Thoracic aorta (tissue), 2 donors: ENCODE measurements around the gene ARHGEF26. TPM values are rescaled to one million over a fixed set of nuclear protein-coding genes. Genes with fewer than 3 reads are reported as not detected.

Source experiments
- ATAC-seq: fragments of 150-250 bp; one replicate; pipeline ENCODE4 v1.8.0; 2017; ENCODE audit warnings: low read depth; ENCODE audit not compliant: insufficient number of reproducible peaks, low FRiP score
- DNase-seq: peaks from one replicate; pipeline ENCODE4 v3.0.0-alpha.2; 2020; ENCODE audit warnings: low spot score
- H3K27ac ChIP-seq, 2 donors: fragments of 200-600 bp; sonication (generic); 1 replicate in 1 of 2; 2 replicates in 1 of 2; pipeline ENCODE4 v1.5.1; 2016; ENCODE audit warnings: mild to moderate bottlenecking in 2 of 2, moderate library complexity in 2 of 2
- H3K27me3 ChIP-seq: fragments of 200-600 bp; sonication (generic); replicated peaks from 2 replicates; pipeline ENCODE4 v1.6.0; 2016; ENCODE audit warnings: mild to moderate bottlenecking; ENCODE audit not compliant: insufficient read depth
- H3K36me3 ChIP-seq: fragments of 200-600 bp; sonication (generic); one replicate; pipeline ENCODE4 v1.5.1; 2016
- H3K4me1 ChIP-seq, 2 donors: fragments of 200-600 bp; sonication (generic); 1 replicate in 1 of 2; 2 replicates in 1 of 2; pipeline versions ENCODE4 v1.5.1 to v1.6.0; 2016; ENCODE audit warnings: low read depth in 2 of 2, mild to moderate bottlenecking in 1 of 2; ENCODE audit not compliant: control insufficient read depth in 1 of 2
- H3K4me3 ChIP-seq: fragments of 200-600 bp; sonication (generic); 2 replicates; pipeline ENCODE4 v1.5.1; 2016; ENCODE audit warnings: mild to moderate bottlenecking
- H3K9me3 ChIP-seq: fragments of 200-600 bp; sonication (generic); 2 replicates; pipeline ENCODE4 v1.5.1; 2016
- CTCF ChIP-seq: fragments of 200-600 bp; sonication (generic); IDR thresholded peaks from one replicate; pipeline ENCODE4 v1.5.1; 2019; ENCODE audit warnings: antibody characterized with exemption
- total RNA-seq, 2 donors: library from RNA; depleted of rRNA; stranded (reverse); fragments of >200 nt; gene quantifications; one replicate each; pipeline versions ENCODE4 v1.1.0 to v1.2.3, GENCODE V29; 2016

The ARHGEF26 gene
- total RNA-seq, 2 donors from 2014 or later: 88.0 to 96.4 TPM

DNA sequence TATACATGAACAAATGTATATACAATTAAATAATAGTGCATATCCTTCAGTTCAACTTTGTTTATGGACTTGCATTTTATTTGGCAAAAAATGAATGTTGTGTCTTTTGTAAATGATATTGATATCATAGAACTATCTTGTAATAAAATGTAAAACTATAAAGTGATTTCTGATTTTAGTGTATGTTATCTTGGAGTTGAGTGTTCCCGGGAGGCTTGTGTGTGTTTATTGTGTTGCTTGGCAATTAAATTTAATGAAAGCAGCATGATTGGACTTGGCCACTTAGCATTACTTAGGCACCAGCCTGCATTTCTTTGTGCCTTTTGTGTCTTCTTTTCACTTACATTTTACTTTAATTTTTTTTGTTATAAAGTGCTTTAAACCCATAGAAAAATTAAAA is 10.6 kb downstream of the ARHGEF26 start:
- Histone ChIP-seq H3K27me3 (no peaks in the 10 kb centered on the region), H3K9me3 (no peaks in the 10 kb centered on the region), H3K27ac (no peak overlapping the region), H3K4me1 (peaks cover 9 to 23% of the 10 kb centered on the region in 2 donors), H3K4me3 (no peak overlapping the region), H3K36me3 (no peaks in the 10 kb centered on the region)
- DNase-seq (no peak), ATAC-seq (no peak)
- TF ChIP-seq CTCF: no peak

- Histone ChIP-seq H3K4me1 (peaks cover 9 to 17% of the 10 kb centered on the region in 2 donors), H3K27ac (no peak overlapping the region)
- no peak for DNase-seq
These were observed 11.7 kb downstream of the ARHGEF26 start for GRCh38 chr3:154132777-154133375.

GRCh38 chr3:154135511-154136173 is 14.5 kb downstream of the ARHGEF26 start:
- H3K36me3 ChIP-seq: no peaks in the 10 kb centered on the region
- H3K4me1 ChIP-seq: peaks cover 9 to 16% of the 10 kb centered on the region in 2 donors
- no peak for TF ChIP-seq CTCF
- no peak for DNase-seq
- no peak overlapping the region for H3K4me3 ChIP-seq
- no peak for ATAC-seq
- no peaks in the 10 kb centered on the region for H3K9me3 ChIP-seq
- no peak overlapping the region for H3K27ac ChIP-seq
- no peaks in the 10 kb centered on the region for H3K27me3 ChIP-seq

More at GRCh38 chr3:154132777-154133375, 11.7 kb downstream of the ARHGEF26 start:
- Histone ChIP-seq H3K36me3 (no peaks in the 10 kb centered on the region), H3K27me3 (no peaks in the 10 kb centered on the region), H3K9me3 (no peaks in the 10 kb centered on the region), H3K4me3 (no peak overlapping the region)
- no peak for ATAC-seq
- no peak for TF ChIP-seq CTCF

DNA sequence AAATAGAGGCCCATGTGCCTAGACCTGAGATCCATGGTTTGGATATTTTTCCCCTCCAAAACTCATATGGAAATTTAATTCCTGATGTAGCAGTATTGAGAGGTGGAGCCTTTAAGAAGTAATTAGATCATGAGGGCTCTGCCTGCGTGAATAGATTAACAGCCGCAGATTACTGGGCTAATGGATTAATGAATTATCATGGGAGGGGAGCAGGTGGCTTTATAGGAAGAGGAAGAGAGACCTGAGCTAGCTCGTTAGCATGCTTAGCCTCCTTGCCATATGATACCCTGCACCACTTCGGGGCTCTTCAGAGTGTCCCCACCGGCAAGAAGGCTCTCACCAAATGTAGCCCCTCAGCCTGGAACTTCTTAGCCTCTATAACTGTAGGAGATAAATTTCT is 15.8 kb downstream of the ARHGEF26 start:
- H3K27me3 ChIP-seq: no peaks in the 10 kb centered on the region
- no peak overlapping the region for H3K27ac ChIP-seq
- H3K36me3 ChIP-seq: no peaks in the 10 kb centered on the region
- H3K4me1 ChIP-seq: peaks cover 3 to 19% of the 10 kb centered on the region in 2 donors
- no peak for ATAC-seq
- TF ChIP-seq CTCF: no peak
- no peak for DNase-seq
- H3K9me3 ChIP-seq: no peaks in the 10 kb centered on the region
- no peak overlapping the region for H3K4me3 ChIP-seq

DNA sequence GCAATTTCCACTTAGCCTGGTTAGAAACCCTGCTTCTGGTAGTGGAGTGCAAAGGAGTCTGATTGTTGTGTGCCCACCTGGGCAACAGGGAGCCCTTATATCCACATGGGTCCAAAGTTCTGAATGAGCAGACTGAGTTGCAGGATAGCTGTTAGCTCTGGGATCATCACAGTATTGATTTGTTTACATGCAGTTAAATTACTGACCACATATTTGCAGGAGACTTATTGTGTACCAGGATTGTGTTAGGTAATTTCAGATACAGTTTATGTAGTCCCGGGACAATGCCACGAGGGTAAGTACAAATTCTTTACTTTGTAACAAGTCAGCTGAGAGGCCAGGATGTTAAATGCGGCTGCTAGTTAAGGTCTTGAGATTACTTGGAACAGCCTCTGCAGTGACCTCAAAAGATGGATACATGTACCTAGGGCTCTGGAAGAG is 18.8 kb downstream of the ARHGEF26 start:
- Histone ChIP-seq H3K27me3 (no peaks in the 10 kb centered on the region), H3K36me3 (no peaks in the 10 kb centered on the region), H3K4me1 (peaks cover 0 to 27% of the 10 kb centered on the region in 2 donors), H3K27ac (no peak overlapping the region), H3K4me3 (no peak overlapping the region), H3K9me3 (no peaks in the 10 kb centered on the region)
- TF ChIP-seq CTCF: no peak
- no peak for ATAC-seq
- no peak for DNase-seq
